ENCODE data around the gene ZNF865.

Gene ZNF865

GRCh38 chr19:55619286-55619685, 13.8 kb downstream of the ZNF865 start:
- H3K9me2 ChIP-seq (replicated peaks; ENCODE audit: insufficient read depth, low read length), result no peaks in the 10 kb centered on the region
- peaks cover 18% of the 10 kb centered on the region for H3F3A ChIP-seq (ENCODE audit: insufficient read depth)
- no peaks in the 10 kb centered on the region for H3K36me3 ChIP-seq (ENCODE audit: low read length)
- no peak overlapping the region for H3K9ac ChIP-seq (ENCODE audit: low read length)
- H4K20me1 ChIP-seq (ENCODE audit: low read depth, low read length), result no peaks in the 10 kb centered on the region
- no peak overlapping the region for H2AFZ ChIP-seq (ENCODE audit: low read depth, low read length, severe bottlenecking)
- no peak for TF ChIP-seq CTCF (IDR thresholded peaks at IDR 0.05; ENCODE audit: insufficient read depth, low read length, poor library complexity, severe bottlenecking)
- TF ChIP-seq EZH2phosphoT487 (conservative IDR thresholded peaks at IDR 0.05; ENCODE audit: low read length), result no peak
- no peaks in the 10 kb centered on the region for H3K79me2 ChIP-seq (ENCODE audit: insufficient read depth, low read length)
- H3K4me3 ChIP-seq (ENCODE audit: insufficient read depth, low read length, poor library complexity, severe bottlenecking), result no peak overlapping the region
- no peak overlapping the region for H3K4me2 ChIP-seq (ENCODE audit: low read depth, low read length, poor library complexity, severe bottlenecking)
- no peaks in the 10 kb centered on the region for H3K27me3 ChIP-seq (ENCODE audit: low read length)
- no peaks in the 10 kb centered on the region for H3K9me3 ChIP-seq (ENCODE audit: insufficient read depth, low read length)
- no peak overlapping the region for H3K27ac ChIP-seq (ENCODE audit: low read depth, low read length)

GRCh38 chr19:55620410-55621204, 15.2 kb downstream of the ZNF865 start:
- Histone ChIP-seq H3K9me2 (replicated peaks; ENCODE audit: insufficient read depth, low read length) (no peaks in the 10 kb centered on the region), H3K9ac (ENCODE audit: low read length) (no peak overlapping the region), H3K36me3 (ENCODE audit: low read length) (no peaks in the 10 kb centered on the region), H3K9me3 (ENCODE audit: insufficient read depth, low read length) (no peaks in the 10 kb centered on the region), H3K27ac (ENCODE audit: low read depth, low read length) (no peak overlapping the region), H3F3A (ENCODE audit: insufficient read depth) (peaks cover 20% of the 10 kb centered on the region), H3K4me2 (ENCODE audit: low read depth, low read length, poor library complexity, severe bottlenecking) (no peak overlapping the region), H2AFZ (ENCODE audit: low read depth, low read length, severe bottlenecking) (no peak overlapping the region), H3K79me2 (ENCODE audit: insufficient read depth, low read length) (no peaks in the 10 kb centered on the region), H3K27me3 (ENCODE audit: low read length) (no peaks in the 10 kb centered on the region), H3K4me3 (ENCODE audit: insufficient read depth, low read length, poor library complexity, severe bottlenecking) (no peak overlapping the region), H4K20me1 (ENCODE audit: low read depth, low read length) (no peaks in the 10 kb centered on the region)
- TF ChIP-seq CTCF (IDR thresholded peaks at IDR 0.05; ENCODE audit: insufficient read depth, low read length, poor library complexity, severe bottlenecking), result no peak
- TF ChIP-seq EZH2phosphoT487 (conservative IDR thresholded peaks at IDR 0.05; ENCODE audit: low read length), result no peak

GRCh38 chr19:55621205-55621672, 15.8 kb downstream of the ZNF865 start:
- Histone ChIP-seq H3K4me3 (ENCODE audit: insufficient read depth, low read length, poor library complexity, severe bottlenecking) (no peak overlapping the region), H2AFZ (ENCODE audit: low read depth, low read length, severe bottlenecking) (no peak overlapping the region), H3K27me3 (ENCODE audit: low read length) (no peaks in the 10 kb centered on the region), H3K79me2 (ENCODE audit: insufficient read depth, low read length) (no peaks in the 10 kb centered on the region), H3F3A (ENCODE audit: insufficient read depth) (peaks cover 20% of the 10 kb centered on the region), H4K20me1 (ENCODE audit: low read depth, low read length) (no peaks in the 10 kb centered on the region), H3K27ac (ENCODE audit: low read depth, low read length) (no peak overlapping the region), H3K36me3 (ENCODE audit: low read length) (no peaks in the 10 kb centered on the region), H3K4me2 (ENCODE audit: low read depth, low read length, poor library complexity, severe bottlenecking) (no peak overlapping the region), H3K9me3 (ENCODE audit: insufficient read depth, low read length) (no peaks in the 10 kb centered on the region), H3K9me2 (replicated peaks; ENCODE audit: insufficient read depth, low read length) (no peaks in the 10 kb centered on the region), H3K9ac (ENCODE audit: low read length) (no peak overlapping the region)
- TF ChIP-seq EZH2phosphoT487 (conservative IDR thresholded peaks at IDR 0.05; ENCODE audit: low read length) (no peak), CTCF (IDR thresholded peaks at IDR 0.05; ENCODE audit: insufficient read depth, low read length, poor library complexity, severe bottlenecking) (no peak)

Data from SU-DHL-6 (cell line).